Panc1 (cell line): ENCODE measurements around the gene ZMAT3. TPM values are rescaled to one million over a fixed set of nuclear protein-coding genes. Genes with fewer than 3 reads are reported as not detected.

ENCODE experiments used
- ATAC-seq: fragments of 200-7000 bp; cut with Tn5 transposase; 2 replicates; pipeline ENCODE4 v1.9.1; 2020; ENCODE audit warnings: mild to moderate bottlenecking, moderate library complexity
- BruUV-seq: library from RNA; stranded (reverse); fragments of 400-500 nt; replicated peaks from 2 replicates; lab custom pipeline; 2021; lab: Mats Ljungman, UMichigan
- CTCF ChIA-PET: fragments of 300-600 bp; sonication (Branson Sonifier 250); formaldehyde crosslinking; loops from one replicate; lab custom pipeline; 2022; ENCODE audit warnings: antibody characterized with exemption; lab: Charles Lee
- POLR2A ChIA-PET: fragments of 300-600 bp; sonication (Branson Sonifier 250); formaldehyde crosslinking; loops from one replicate; lab custom pipeline; 2022; ENCODE audit warnings: antibody characterized with exemption; lab: Charles Lee
- DNase-seq: peaks from one replicate; pipeline ENCODE4 v3.0.0-alpha.2; 2010; ENCODE audit warnings: low read depth, low spot score
- H3K27ac ChIP-seq: 2 replicates; pipeline ENCODE4 v1.5.1; 2011; ENCODE audit warnings: mild to moderate bottlenecking, low read length, inconsistent platforms
- H3K27me3 ChIP-seq: fragments of 200-500 bp; sonication (Bioruptor generic); 2 replicates; pipeline ENCODE4 v1.6.0; 2014; ENCODE audit warnings: low read length, inconsistent platforms; ENCODE audit not compliant: control insufficient read depth, insufficient read depth
- H3K36me3 ChIP-seq: fragments of 200-500 bp; sonication (Bioruptor generic); 2 replicates; pipeline ENCODE4 v1.5.1; 2014; ENCODE audit warnings: inconsistent platforms, mild to moderate bottlenecking, low read length, moderate library complexity; ENCODE audit not compliant: control insufficient read depth, insufficient read depth
- H3K4me1 ChIP-seq: 2 replicates; pipeline ENCODE4 v1.5.1; 2011; ENCODE audit warnings: inconsistent platforms, mild to moderate bottlenecking, low read length, moderate library complexity; ENCODE audit not compliant: control insufficient read depth, insufficient read depth
- H3K4me3 ChIP-seq, 2 experiments: 2 replicates each; pipeline ENCODE4 v1.5.1; 2011 to 2012; ENCODE audit warnings: low read depth in 2 of 2, low read length in 2 of 2, mild to moderate bottlenecking in 2 of 2, inconsistent platforms in 1 of 2, moderate library complexity in 1 of 2
- H3K9me3 ChIP-seq: fragments of 200-500 bp; sonication (Bioruptor generic); 2 replicates; pipeline ENCODE4 v1.5.1; 2014; ENCODE audit warnings: low read depth, mild to moderate bottlenecking, inconsistent platforms, low read length, moderate library complexity; ENCODE audit not compliant: control insufficient read depth, insufficient read depth
- CTCF ChIP-seq: fragments of 450-650 bp; IDR thresholded peaks from 2 replicates; pipeline ENCODE4 v1.5.1; 2017; ENCODE audit warnings: mild to moderate bottlenecking
- POLR2AphosphoS5 ChIP-seq: IDR thresholded peaks from 2 replicates; pipeline ENCODE4 v1.6.1; 2012; ENCODE audit warnings: mild to moderate bottlenecking, low read depth, low read length, moderate library complexity
- REST ChIP-seq, 2 experiments: IDR thresholded peaks; 2 replicates each; pipeline ENCODE4 v1.6.1; 2011 to 2012; ENCODE audit warnings: low read depth in 2 of 2, control low read depth in 1 of 2, low read length in 1 of 2, mild to moderate bottlenecking in 1 of 2, moderate library complexity in 1 of 2; ENCODE audit not compliant: insufficient read depth in 1 of 2
- SIN3A ChIP-seq: IDR thresholded peaks from 2 replicates; pipeline ENCODE4 v1.6.1; 2012; ENCODE audit warnings: low read depth, mild to moderate bottlenecking, low read length, moderate library complexity, borderline replicate concordance; ENCODE audit not compliant: insufficient read depth
- TCF7L2 ChIP-seq: IDR thresholded peaks from 2 replicates; pipeline ENCODE4 v1.6.1; 2011; ENCODE audit warnings: mild to moderate bottlenecking, low read depth, low read length, inconsistent platforms
- in situ Hi-C: cut with HindIII; loops from 2 replicates; pipeline ENCODE4 v1.10.0; 2016; ENCODE audit warnings: low sequenced_read_pairs, low pct_unique_long_range_greater_than_20kb
- intact Hi-C: fragments of 100-400 bp; cut with micrococcal nuclease; formaldehyde crosslinking; loops from one replicate; pipeline ENCODE4 v1.10.0; 2022; ENCODE audit not compliant: unreplicated experiment
- total RNA-seq: library from RNA; stranded (reverse); gene quantifications from one replicate; pipeline ENCODE4 v1.2.1, GENCODE V29; 2021; ENCODE audit not compliant: unreplicated experiment

ZMAT3 gene
- total RNA-seq, 1 experiment from 2014 or later: 14.6 TPM

- Histone ChIP-seq H3K4me3 (no peak overlapping the region), H3K4me1 (no peaks in the 10 kb centered on the region), H3K9me3 (no peaks in the 10 kb centered on the region), H3K36me3 (no peaks in the 10 kb centered on the region), H3K27me3 (no peaks in the 10 kb centered on the region), H3K27ac (no peak overlapping the region)
- no TSS peak for BruUV-seq
- ChIA-PET POLR2A (no interaction called here), CTCF (no interaction called here)
- ATAC-seq (no peak), DNase-seq (no peak)
- in situ Hi-C loops: no loop called here
- intact Hi-C loops: no loop called here
- TF ChIP-seq SIN3A (no peak), REST (IDR thresholded peaks at IDR 0.05; ENCODE audit: insufficient read depth in 1 of 2, low read depth in 2 of 2, low read length in 1 of 2) (no peak), CTCF (no peak)
Measured at GRCh38 chr3:179037351-179037750, 34.3 kb downstream of the ZMAT3 start.

GRCh38 chr3:179036626-179037300 is 34.8 kb downstream of the ZMAT3 start:
- Histone ChIP-seq H3K36me3 (no peaks in the 10 kb centered on the region), H3K9me3 (no peaks in the 10 kb centered on the region), H3K4me1 (no peaks in the 10 kb centered on the region), H3K27me3 (no peaks in the 10 kb centered on the region), H3K27ac (no peak overlapping the region), H3K4me3 (no peak overlapping the region)
- BruUV-seq: no TSS peak
- ATAC-seq: no peak
- intact Hi-C loops: no loop called here
- in situ Hi-C loops: no loop called here
- ChIA-PET POLR2A (no interaction called here), CTCF (no interaction called here)
- DNase-seq: no peak
- no peak for TF ChIP-seq CTCF
- no peak for TF ChIP-seq REST (IDR thresholded peaks at IDR 0.05; ENCODE audit: insufficient read depth in 1 of 2, low read depth in 2 of 2, low read length in 1 of 2)
- TF ChIP-seq POLR2AphosphoS5: no peak
- no peak for TF ChIP-seq TCF7L2
- no peak for TF ChIP-seq SIN3A
